RWPE1 (cell line): ENCODE results near the gene ARL15.

ENCODE experiments used
- CTCF ChIA-PET: fragments of 350-600 bp; sonication (Branson Sonifier 250); formaldehyde crosslinking; extraction: SDS; loops from one replicate; lab custom pipeline; 2021; lab: Yijun Ruan, JAX
- POLR2A ChIA-PET: fragments of 400-600 bp; formaldehyde crosslinking; extraction: SDS; loops from one replicate; lab custom pipeline; 2020; ENCODE audit warnings: antibody characterized with exemption; ENCODE audit not compliant: low non-redundant PET; lab: Yijun Ruan, JAX
- DNase-seq: peaks from one replicate; pipeline ENCODE4 v3.0.0; 2012; ENCODE audit warnings: low spot score
- H3K27ac ChIP-seq: fragments of 450-650 bp; 2 replicates; pipeline ENCODE4 v1.5.1; 2017
- TF ChIP-seq, protein P1 (sequence below): fragments of 450-650 bp; conservative IDR thresholded peaks from 2 replicates; pipeline ENCODE4 v1.5.1; 2017; ENCODE audit warnings: low read depth, mild to moderate bottlenecking

Gene ARL15

DNA sequence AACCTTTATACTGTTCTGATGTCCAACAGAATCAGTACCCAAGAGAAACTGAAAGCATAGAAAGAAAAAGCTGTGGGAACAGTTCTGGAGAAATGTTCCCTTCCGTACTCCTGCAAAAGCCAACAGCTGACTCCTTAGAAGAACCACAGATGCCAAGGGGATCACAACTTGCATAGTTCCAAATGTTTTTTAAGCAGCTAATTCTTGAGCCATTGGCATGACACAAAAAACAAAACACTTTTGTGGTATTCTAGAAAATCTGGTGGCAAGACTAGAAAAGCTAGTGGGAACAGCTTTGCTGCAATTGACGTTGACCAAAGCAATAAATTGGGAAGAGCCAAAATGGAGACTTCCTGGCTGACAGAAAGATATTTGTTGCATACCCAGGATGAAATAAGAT is 189.9 kb downstream of the ARL15 start:
- POLR2A ChIA-PET, result no interaction called here
- CTCF ChIA-PET, result interaction anchor here (0.6 kb wide), 1 partner anchor 687 kb away, joined by 4 read pairs; no protein-coding TSS in a partner anchor
- no peak overlapping the region for H3K27ac ChIP-seq
- no peak for DNase-seq
- TF ChIP-seq, protein P1, sequence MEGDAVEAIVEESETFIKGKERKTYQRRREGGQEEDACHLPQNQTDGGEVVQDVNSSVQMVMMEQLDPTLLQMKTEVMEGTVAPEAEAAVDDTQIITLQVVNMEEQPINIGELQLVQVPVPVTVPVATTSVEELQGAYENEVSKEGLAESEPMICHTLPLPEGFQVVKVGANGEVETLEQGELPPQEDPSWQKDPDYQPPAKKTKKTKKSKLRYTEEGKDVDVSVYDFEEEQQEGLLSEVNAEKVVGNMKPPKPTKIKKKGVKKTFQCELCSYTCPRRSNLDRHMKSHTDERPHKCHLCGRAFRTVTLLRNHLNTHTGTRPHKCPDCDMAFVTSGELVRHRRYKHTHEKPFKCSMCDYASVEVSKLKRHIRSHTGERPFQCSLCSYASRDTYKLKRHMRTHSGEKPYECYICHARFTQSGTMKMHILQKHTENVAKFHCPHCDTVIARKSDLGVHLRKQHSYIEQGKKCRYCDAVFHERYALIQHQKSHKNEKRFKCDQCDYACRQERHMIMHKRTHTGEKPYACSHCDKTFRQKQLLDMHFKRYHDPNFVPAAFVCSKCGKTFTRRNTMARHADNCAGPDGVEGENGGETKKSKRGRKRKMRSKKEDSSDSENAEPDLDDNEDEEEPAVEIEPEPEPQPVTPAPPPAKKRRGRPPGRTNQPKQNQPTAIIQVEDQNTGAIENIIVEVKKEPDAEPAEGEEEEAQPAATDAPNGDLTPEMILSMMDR, result no peak

DNA sequence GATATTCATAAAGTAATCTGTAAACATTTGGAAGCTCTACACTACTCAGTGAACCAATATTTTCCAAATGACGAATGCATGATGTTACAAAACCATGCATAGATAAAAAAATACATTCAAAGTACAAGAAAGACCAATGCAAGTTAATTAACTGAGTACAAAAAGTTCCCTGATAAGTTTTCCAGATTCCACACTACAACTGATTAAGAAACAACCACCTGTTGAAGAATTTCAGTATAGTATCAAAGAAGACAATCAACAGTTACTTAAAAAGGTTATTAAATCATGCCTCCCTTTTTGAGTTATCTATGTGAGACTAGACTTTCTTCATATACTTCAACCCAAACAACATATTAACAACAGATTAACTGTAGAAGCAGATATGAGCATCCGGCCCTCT is 192.4 kb downstream of the ARL15 start:
- POLR2A ChIA-PET, result no interaction called here
- CTCF ChIA-PET, result no interaction called here
- TF ChIP-seq, protein P1, result no peak
- no peak overlapping the region for H3K27ac ChIP-seq
- DNase-seq, result no peak

DNA sequence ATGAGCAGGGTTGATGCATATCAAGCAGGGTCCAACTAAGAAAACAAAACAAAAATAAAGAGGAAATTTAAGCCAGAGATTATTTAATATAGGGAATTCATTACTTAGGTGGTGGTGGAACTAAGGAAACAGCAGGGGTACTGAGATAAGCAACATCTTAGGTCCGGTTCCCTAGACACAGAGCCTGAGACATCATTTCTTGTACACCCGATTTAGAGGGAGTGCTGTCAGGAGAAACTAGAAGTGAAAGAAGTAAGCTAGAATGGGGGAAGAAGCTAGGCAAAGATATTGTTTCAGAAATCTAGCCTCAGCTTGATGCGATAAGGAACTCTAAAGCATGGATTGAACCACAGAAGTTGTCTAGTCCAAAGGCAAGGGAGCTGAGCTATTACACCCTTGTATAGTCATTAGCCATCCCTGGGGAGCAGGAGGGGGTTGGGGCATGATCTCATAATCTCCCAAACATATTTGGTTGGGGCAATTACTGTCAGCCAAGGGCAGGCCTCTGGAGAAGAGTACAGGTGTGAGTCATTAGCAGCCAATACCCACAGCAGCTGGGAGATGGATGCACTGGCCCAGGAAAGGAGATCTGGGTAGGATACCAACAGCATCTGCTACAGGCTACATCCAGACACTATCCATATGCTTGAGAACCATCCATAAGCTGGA is 194.5 kb downstream of the ARL15 start:
- H3K27ac ChIP-seq, result no peak overlapping the region
- TF ChIP-seq, protein P1, result no peak
- DNase-seq, result peak; percentile 51
- ChIA-PET CTCF (no interaction called here), POLR2A (interaction anchor here (0.6 kb wide), 1 partner anchor 18 kb away, joined by 4 read pairs; no protein-coding TSS in a partner anchor)

DNA sequence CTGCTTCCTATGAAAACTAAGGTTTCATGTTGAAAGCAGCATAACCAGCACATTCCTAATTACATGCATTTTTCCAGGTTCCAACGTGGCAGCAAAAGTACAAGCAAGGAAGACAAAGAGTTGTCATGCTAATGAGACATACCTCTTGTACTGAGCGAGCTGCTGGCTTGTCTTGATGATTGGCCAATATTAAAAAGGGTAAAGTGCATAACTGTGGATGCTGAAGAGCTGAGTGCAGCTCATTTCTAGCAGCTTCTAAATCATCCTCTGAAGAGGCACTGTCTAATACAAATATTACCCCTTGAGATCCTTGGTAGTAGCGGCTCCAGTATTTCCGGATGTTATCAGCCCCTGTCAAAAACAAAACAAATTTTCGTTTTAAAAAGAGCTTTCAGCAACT is 197.3 kb downstream of the ARL15 start:
- TF ChIP-seq, protein P1, result no peak
- POLR2A ChIA-PET, result no interaction called here
- CTCF ChIA-PET, result interaction anchor here (0.5 to 1.1 kb wide), 4 partner anchors 22 to 365 kb away, joined by 3 to 4 read pairs (median 4); no protein-coding TSS in a partner anchor
- no peak for DNase-seq
- no peak overlapping the region for H3K27ac ChIP-seq

DNA sequence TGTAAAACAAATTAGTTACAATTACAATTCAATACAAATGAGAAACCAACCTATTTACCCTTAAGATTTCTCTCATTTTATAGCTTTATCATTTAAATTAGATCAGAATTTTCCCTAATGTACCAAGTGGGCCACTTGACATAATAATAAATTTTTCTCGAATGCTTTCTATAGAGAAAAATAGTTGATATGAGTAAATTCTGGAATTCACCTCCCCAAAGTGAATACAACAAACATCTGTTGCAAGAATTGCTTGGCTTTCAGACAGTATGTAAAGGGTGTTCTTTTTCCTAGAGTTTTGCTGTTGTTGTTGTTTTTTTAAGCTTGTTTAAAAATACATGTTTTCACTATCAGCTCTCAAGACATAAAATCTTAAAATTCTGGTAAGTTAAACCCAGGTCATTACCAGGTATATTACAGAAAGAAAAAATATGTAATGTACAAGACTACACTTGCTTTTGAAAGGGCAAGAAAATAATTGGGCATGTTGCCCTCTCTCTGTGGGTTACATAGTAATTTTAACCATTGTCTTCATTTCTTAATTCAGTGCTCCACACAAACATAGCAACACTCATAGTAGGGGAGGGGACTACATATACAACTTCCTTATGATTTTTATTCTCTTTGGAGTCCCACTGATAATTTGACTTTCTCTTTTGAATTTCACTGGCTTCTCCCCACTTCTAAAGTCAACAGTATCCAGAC is 200.6 kb downstream of the ARL15 start:
- no peak overlapping the region for H3K27ac ChIP-seq
- CTCF ChIA-PET, result interaction anchor here (0.6 kb wide), 2 partner anchors 425 to 754 kb away, joined by 3 to 5 read pairs; no protein-coding TSS in a partner anchor
- TF ChIP-seq, protein P1, result no peak
- POLR2A ChIA-PET, result no interaction called here
- DNase-seq, result no peak

DNA sequence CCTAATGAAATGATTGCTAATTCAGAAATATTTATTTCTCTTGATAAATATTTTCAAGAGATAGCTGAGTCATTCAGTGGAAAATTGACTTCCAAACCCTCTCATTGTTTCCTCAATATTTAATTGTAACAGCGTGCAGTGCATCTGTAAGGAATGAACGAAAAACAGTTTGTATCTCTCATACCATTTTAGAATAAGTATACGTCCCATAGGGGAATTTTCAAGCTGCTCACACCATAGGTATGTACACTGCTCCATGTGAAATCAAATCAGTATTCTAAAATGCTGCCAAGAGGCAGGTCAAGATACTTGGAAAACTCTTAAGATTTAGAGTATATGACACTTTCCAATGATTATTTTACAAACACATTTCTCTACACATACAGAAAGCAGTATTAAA is 202.2 kb downstream of the ARL15 start:
- no peak for DNase-seq
- H3K27ac ChIP-seq, result no peak overlapping the region
- ChIA-PET POLR2A (no interaction called here), CTCF (no interaction called here)
- TF ChIP-seq, protein P1, result no peak
